GM19238 (cell line): ENCODE data around the gene DCC.

Source experiments
- DNase-seq: peaks from one replicate; pipeline ENCODE4 v3.0.0; 2011; ENCODE audit warnings: low spot score; ENCODE audit not compliant: insufficient read length

Gene DCC

GRCh38 chr18:52685316-52685715, 345.3 kb downstream of the DCC start:
- DNase-seq, result no peak

GRCh38 chr18:52691841-52692240, 351.8 kb downstream of the DCC start:
- no peak for DNase-seq

GRCh38 chr18:52694804-52695203, 354.8 kb downstream of the DCC start:
- DNase-seq, result no peak

- DNase-seq, result no peak
These were observed 360.1 kb downstream of the DCC start for GRCh38 chr18:52700116-52700515.

GRCh38 chr18:52700816-52701215, 360.8 kb downstream of the DCC start:
- no peak for DNase-seq

- DNase-seq, result no peak
These were observed 361.4 kb downstream of the DCC start for GRCh38 chr18:52701219-52701935.

GRCh38 chr18:52715421-52715820, 375.4 kb downstream of the DCC start:
- no peak for DNase-seq

GRCh38 chr18:52715991-52716390, 376.0 kb downstream of the DCC start:
- no peak for DNase-seq

GRCh38 chr18:52716973-52717372, 377.0 kb downstream of the DCC start:
- DNase-seq, result no peak

GRCh38 chr18:52722904-52723303, 382.9 kb downstream of the DCC start:
- no peak for DNase-seq

GRCh38 chr18:52723550-52723970, 383.6 kb downstream of the DCC start:
- no peak for DNase-seq

GRCh38 chr18:52730972-52731619, 391.1 kb downstream of the DCC start:
- DNase-seq, result no peak

GRCh38 chr18:52738946-52739345, 398.9 kb downstream of the DCC start:
- DNase-seq, result no peak

GRCh38 chr18:52746986-52747385, 407.0 kb downstream of the DCC start:
- DNase-seq, result no peak

GRCh38 chr18:52747869-52748268, 407.9 kb downstream of the DCC start:
- no peak for DNase-seq

GRCh38 chr18:52748343-52748742, 408.3 kb downstream of the DCC start:
- no peak for DNase-seq

- no peak for DNase-seq
These were observed 409.5 kb downstream of the DCC start for GRCh38 chr18:52749542-52749941.

- DNase-seq, result no peak
These were observed 411.0 kb downstream of the DCC start for GRCh38 chr18:52750995-52751394.

- DNase-seq, result no peak
These were observed 424.3 kb downstream of the DCC start for GRCh38 chr18:52764316-52764715.

GRCh38 chr18:52766002-52766545, 426.1 kb downstream of the DCC start:
- DNase-seq, result no peak

- no peak for DNase-seq
These were observed 441.1 kb downstream of the DCC start for GRCh38 chr18:52781113-52781512.

- DNase-seq, result no peak
These were observed 451.3 kb downstream of the DCC start for GRCh38 chr18:52791321-52791720.

- DNase-seq, result no peak
These were observed 472.8 kb downstream of the DCC start for GRCh38 chr18:52812834-52813233.
